ENCODE measurements around the gene ADARB2.

ADARB2 gene

DNA sequence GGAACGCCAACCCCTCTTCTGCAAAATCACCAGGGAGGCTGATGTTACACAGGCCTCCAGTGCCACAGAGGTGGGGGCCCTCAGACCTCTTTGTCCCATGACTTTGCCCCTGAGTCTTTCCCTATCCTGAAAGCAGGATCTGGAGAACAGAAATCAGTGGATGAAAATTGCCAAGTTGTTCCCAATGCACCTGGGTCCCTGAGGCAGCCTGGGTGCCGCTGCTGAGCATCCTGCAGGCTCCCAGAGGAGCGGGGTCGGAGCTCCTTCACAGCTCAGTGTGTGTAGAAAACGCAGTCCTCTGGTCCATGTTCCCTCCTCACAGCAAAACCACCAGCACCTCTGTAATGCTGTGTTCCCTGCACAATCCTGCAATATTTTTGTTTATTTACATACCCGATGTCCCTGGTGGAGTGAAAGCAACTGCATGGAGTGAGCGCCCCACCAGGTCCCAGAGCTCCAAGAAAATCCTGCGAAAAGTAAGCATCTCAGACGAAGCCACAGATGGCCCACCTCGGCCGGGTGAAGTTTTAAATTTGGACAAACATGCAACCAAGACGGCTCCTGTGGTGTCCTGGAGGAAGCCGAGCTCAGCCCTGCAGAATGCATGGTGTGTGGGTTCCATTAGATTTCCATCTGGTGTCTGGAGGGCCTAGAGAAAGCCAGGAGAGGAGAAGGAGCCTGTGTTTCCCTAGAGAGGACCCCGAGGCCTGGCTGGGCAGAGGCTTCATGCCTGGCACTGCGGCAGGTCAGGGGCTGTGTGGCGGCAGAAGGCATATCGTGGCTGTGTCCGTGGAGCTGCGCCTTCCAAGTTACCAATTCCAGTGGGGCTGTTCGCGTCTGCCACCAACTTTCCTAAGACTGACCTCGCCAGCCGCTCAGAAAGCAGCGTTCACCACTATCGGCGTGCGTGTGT lies 445.9 kb downstream of the ADARB2 start:
- no peak for TF ChIP-seq CTCF (IDR thresholded peaks at IDR 0.05; ENCODE audit: borderline replicate concordance, insufficient read depth, low read depth, low read length)
- no peak overlapping the region for H3K4me3 ChIP-seq (ENCODE audit: low read depth, low read length)

DNA sequence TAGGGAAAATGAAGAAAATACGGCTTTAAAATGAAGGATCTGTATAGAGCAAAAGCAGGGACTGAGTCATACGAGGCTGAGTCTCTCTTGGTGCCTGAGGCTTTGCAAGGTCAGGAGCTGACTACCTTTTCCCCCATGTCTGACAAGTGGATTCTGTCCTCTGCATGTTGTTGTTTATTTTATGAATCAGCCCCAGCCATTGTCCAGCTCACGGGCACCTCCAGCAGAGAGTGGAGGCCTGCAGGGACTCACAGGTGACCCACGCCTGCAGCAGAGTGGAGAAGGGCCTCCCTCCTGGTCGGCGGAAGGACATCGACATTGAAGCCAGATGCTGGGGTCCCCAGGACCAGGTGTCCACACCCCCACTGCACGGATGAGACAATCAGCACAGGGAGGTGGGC lies 447.3 kb downstream of the ADARB2 start:
- H3K4me3 ChIP-seq (ENCODE audit: low read depth, low read length): no peak overlapping the region
- no peak for TF ChIP-seq CTCF (IDR thresholded peaks at IDR 0.05; ENCODE audit: borderline replicate concordance, insufficient read depth, low read depth, low read length)

DNA sequence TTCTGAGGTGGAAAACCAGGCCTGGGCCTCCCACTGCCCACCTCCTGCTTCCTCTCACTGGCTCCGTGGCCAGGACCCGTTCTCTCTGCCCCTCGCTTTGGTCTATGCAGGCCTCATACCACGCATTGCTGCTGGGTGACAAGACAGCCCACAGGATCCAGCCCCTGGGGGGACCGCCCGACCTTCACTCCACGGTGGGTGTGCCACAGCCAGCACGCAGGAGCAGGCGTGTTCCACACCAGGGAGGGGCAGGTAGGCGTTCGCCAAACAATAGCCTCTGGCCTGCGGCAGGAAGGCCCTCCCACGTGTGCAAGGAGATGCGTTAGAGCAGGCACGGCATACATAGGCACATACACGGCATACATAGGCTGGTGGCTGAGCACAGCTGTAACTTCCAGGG lies 447.7 kb downstream of the ADARB2 start:
- TF ChIP-seq CTCF (IDR thresholded peaks at IDR 0.05; ENCODE audit: borderline replicate concordance, insufficient read depth, low read depth, low read length): no peak
- H3K4me3 ChIP-seq (ENCODE audit: low read depth, low read length): no peak overlapping the region

DNA sequence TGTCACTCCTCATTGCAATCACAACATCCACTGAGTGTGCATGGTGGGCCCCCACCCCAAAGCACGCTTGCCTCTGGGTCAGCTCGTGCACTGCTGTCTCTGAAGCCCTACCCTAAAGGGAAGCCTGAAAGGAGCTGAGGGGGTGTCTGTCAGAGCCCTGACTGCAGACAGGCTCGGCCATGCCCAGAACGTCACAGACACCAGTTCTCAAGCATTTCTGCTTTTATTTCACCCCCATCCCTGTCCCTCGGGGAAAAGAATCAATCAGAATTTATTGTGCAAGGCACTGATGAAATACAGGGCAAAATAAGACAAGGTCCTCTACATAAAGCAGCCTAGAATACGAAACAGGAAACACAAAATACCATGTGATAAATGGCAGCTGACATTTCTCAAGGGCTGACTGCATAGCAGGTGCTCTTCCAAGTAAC lies 449.3 kb downstream of the ADARB2 start:
- TF ChIP-seq CTCF (IDR thresholded peaks at IDR 0.05; ENCODE audit: borderline replicate concordance, insufficient read depth, low read depth, low read length): no peak
- H3K4me3 ChIP-seq (ENCODE audit: low read depth, low read length): no peak overlapping the region

- H3K4me3 ChIP-seq (ENCODE audit: low read depth, low read length): no peak overlapping the region
- TF ChIP-seq CTCF (IDR thresholded peaks at IDR 0.05; ENCODE audit: borderline replicate concordance, insufficient read depth, low read depth, low read length): no peak
These were observed 449.8 kb downstream of the ADARB2 start for GRCh38 chr10:1287487-1287886.

DNA sequence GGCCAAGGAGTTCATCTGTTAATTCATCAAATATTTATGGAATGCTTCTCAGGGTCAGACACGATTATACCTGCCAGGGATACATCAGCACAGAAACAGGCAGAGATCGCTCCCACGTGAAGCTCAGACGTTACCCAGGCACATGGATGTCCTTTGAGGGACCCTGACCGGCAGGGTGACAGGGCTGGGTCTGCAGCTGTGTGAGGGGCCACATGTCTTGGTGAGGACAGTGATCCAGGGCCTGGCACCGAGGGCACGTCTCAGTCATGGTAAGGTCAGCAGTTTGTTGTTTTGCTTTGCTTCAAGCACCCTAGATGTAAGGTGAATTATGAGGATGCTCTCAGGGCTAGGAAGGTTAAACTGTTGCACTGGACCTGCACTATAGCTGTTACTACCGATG lies 453.2 kb downstream of the ADARB2 start:
- TF ChIP-seq CTCF (IDR thresholded peaks at IDR 0.05; ENCODE audit: borderline replicate concordance, insufficient read depth, low read depth, low read length): no peak
- H3K4me3 ChIP-seq (ENCODE audit: low read depth, low read length): no peak overlapping the region

DNA sequence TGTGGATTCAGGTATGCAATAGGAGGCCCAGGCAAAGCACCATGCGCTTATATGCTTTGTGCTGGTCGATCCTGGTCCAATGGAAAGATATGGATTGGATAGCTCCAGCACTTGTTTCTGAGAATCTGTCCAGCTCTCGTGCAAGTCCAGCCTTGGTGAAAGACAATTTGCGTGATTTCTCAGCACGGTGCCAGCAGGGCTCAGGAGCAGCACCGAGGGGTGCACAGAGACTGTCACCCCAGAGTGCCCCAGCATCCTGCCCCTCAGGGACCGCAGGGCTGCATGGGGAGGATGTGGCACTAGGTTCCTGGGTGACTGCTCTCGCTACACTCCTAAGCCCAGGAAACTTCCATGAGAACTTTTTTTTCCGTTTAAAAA lies 455.9 kb downstream of the ADARB2 start:
- no peak overlapping the region for H3K4me3 ChIP-seq (ENCODE audit: low read depth, low read length)
- no peak for TF ChIP-seq CTCF (IDR thresholded peaks at IDR 0.05; ENCODE audit: borderline replicate concordance, insufficient read depth, low read depth, low read length)

All from GM12875 (cell line).